Left ventricle myocardium inferior (tissue), 1 donor: ENCODE data around the gene PHF23. TPM values are rescaled to one million over a fixed set of nuclear protein-coding genes. Genes with fewer than 3 reads are reported as not detected.

Experiments
- DNase-seq: peaks from one replicate; pipeline ENCODE4 v3.0.0-alpha.2; 2020
- H3K27ac ChIP-seq: fragments of 200-600 bp; replicated peaks from 2 replicates; pipeline ENCODE4 v1.8.0; 2021
- H3K27me3 ChIP-seq: fragments of 200-600 bp; 2 replicates; pipeline ENCODE4 v1.8.0; 2021; ENCODE audit warnings: low read depth
- H3K36me3 ChIP-seq: fragments of 200-600 bp; 2 replicates; pipeline ENCODE4 v1.8.0; 2021
- H3K4me1 ChIP-seq: fragments of 200-600 bp; 2 replicates; pipeline ENCODE4 v1.8.0; 2021
- H3K4me3 ChIP-seq: fragments of 200-600 bp; 2 replicates; pipeline ENCODE4 v1.8.0; 2021; ENCODE audit warnings: mild to moderate bottlenecking, moderate library complexity
- H3K9me3 ChIP-seq: fragments of 200-600 bp; replicated peaks from 2 replicates; pipeline ENCODE4 v1.8.0; 2021
- intact Hi-C: fragments of 100-400 bp; cut with micrococcal nuclease; formaldehyde crosslinking; loops from one replicate; pipeline ENCODE4 v1.11.0; 2022
- total RNA-seq: library from RNA; stranded (reverse); fragmentation: NEBNext Ultra II Directional; extraction: Animal tissue kit (Norgen Biotek cat#: 25700); gene quantifications from one replicate; pipeline ENCODE4 v1.2.1, GENCODE V29; 2021
- TF ChIP-seq, protein P1 (sequence below): fragments of 200-600 bp; IDR thresholded peaks from 2 replicates; pipeline ENCODE4 v1.8.0; 2021; ENCODE audit warnings: antibody characterized with exemption, mild to moderate bottlenecking, borderline replicate concordance
- donor health status: DM: no; HTN: yes; CAD: no; lungs with severe emphysema.

The PHF23 gene
- total RNA-seq, 1 donor from 2014 or later = 22.0 TPM

DNA sequence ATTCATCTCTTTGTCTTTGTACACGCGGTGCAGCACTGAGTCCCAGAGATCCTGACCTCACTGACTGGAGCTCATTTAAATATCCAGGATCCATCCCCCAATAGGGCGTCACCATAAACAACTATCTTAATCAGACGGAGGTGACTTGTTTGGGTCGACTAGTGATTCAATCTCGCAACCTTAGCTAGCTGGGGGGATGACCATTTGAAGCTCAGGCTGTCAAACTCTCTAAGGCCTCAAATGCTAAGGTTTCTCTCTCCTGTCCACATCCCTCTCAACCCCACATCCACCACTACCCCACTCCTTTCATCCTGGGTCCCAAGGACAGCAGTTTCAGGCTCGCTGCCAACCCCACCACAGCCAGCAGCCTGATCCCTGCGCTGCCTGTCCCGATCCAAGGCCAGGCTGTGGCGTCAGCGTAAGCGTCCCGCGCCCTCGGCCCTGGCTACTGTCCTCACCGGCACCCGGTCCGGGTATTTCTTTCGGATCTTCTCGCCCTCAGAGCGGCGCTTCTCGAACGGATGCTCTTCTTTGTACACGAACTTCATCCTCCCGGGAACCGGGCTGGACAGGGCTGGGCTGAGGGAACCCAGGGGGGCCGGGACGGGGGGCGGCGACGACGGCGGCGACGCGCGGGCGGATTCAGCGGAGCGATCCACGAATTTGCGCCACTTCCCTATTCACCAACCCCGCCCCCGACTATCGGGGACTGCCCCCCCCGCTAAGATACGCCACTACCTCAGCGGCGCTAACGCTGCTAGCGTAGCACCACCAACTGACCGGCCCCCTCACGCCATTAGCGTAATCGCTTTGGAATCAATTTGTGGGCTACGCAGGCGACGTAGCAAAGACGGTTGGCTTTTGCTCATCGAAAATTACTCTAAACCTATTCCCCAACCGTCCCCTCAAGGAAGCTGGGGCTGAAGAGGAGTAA is 2.8 kb upstream of the PHF23 start, which contains the start of gene GABARAP:
Gene GABARAP, minus strand, starts transcription at position 667 of the 934 bp plus-strand sequence. Its CDS starts 119 bp downstream, at position 548.
- H3K27me3 ChIP-seq = no peaks in the 10 kb centered on the region
- TF ChIP-seq, protein P1, sequence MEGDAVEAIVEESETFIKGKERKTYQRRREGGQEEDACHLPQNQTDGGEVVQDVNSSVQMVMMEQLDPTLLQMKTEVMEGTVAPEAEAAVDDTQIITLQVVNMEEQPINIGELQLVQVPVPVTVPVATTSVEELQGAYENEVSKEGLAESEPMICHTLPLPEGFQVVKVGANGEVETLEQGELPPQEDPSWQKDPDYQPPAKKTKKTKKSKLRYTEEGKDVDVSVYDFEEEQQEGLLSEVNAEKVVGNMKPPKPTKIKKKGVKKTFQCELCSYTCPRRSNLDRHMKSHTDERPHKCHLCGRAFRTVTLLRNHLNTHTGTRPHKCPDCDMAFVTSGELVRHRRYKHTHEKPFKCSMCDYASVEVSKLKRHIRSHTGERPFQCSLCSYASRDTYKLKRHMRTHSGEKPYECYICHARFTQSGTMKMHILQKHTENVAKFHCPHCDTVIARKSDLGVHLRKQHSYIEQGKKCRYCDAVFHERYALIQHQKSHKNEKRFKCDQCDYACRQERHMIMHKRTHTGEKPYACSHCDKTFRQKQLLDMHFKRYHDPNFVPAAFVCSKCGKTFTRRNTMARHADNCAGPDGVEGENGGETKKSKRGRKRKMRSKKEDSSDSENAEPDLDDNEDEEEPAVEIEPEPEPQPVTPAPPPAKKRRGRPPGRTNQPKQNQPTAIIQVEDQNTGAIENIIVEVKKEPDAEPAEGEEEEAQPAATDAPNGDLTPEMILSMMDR = no peak
- peaks cover 52% of the 10 kb centered on the region for H3K4me1 ChIP-seq
- H3K4me3 ChIP-seq = peak within 1 kb of the TSS; percentile 97
- H3K36me3 ChIP-seq = peaks cover 47% of the 10 kb centered on the region
- no peaks in the 10 kb centered on the region for H3K9me3 ChIP-seq
- DNase-seq = peak; percentile 95
- intact Hi-C loops = no loop called here
- peak within 1 kb of the TSS; percentile 99 for H3K27ac ChIP-seq

DNA sequence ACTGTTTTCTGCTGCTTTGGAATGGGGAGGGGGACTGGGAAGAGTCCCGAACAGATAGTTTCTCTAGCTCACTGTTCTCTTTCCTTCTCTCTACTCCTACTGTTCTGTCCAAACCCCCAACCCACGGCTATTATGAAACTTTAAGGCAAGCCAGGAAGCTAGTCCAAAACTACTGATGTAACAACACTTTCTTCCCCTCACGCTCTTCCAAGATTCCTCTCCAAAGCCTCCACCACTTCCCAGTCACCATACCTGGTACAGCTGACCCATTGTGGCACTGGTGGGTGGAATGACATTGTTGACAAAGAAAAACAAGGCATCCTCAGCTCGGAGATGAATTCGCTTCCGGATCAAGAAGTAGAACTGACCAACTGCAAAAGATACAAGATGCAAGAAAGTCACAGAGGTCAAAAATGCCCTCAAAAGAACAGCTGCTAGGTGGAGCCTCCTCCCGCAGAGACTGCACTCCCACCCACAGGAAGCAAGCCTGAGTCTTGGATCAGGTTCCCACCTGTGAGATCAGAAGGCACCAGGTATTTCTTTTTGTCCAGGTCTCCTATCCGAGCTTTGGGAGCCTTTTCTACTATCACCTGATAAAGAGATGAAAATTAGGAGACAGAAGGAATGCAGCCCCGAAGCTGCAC is 2.0 kb upstream of the PHF23 start:
- Histone ChIP-seq H3K4me1 (peaks cover 57% of the 10 kb centered on the region), H3K27ac (peak overlapping the region; percentile 99), H3K36me3 (peaks cover 47% of the 10 kb centered on the region), H3K4me3 (peak overlapping the region; percentile 97), H3K9me3 (no peaks in the 10 kb centered on the region), H3K27me3 (no peaks in the 10 kb centered on the region)
- TF ChIP-seq, protein P1 = no peak
- no peak for DNase-seq
- intact Hi-C loops = no loop called here

DNA sequence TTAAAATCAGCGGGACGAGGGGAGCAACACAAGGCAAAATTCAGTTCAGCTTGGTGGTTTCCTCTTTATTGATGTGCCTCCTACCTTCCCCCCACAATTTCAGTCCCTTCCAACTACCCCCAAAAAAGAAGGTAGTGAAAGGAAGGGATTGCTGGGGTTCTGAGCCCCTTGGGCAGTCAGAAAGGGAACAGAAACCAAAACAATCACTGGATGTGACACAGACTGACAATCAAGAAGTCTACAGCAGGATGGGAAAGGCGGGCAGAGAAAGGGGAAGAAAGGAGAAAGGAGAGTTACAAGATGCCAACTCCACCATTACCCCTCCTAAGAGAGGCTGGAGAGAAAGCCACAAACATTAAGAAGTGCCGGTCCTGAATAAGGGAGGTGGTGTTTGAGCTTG is 1.1 kb upstream of the PHF23 start:
- intact Hi-C loops = no loop called here
- H3K27me3 ChIP-seq = no peaks in the 10 kb centered on the region
- TF ChIP-seq, protein P1 = no peak
- H3K4me1 ChIP-seq = peaks cover 63% of the 10 kb centered on the region
- peaks cover 47% of the 10 kb centered on the region for H3K36me3 ChIP-seq
- peak overlapping the region; percentile 97 for H3K4me3 ChIP-seq
- peak overlapping the region; percentile 99 for H3K27ac ChIP-seq
- DNase-seq = no peak
- H3K9me3 ChIP-seq = no peaks in the 10 kb centered on the region

DNA sequence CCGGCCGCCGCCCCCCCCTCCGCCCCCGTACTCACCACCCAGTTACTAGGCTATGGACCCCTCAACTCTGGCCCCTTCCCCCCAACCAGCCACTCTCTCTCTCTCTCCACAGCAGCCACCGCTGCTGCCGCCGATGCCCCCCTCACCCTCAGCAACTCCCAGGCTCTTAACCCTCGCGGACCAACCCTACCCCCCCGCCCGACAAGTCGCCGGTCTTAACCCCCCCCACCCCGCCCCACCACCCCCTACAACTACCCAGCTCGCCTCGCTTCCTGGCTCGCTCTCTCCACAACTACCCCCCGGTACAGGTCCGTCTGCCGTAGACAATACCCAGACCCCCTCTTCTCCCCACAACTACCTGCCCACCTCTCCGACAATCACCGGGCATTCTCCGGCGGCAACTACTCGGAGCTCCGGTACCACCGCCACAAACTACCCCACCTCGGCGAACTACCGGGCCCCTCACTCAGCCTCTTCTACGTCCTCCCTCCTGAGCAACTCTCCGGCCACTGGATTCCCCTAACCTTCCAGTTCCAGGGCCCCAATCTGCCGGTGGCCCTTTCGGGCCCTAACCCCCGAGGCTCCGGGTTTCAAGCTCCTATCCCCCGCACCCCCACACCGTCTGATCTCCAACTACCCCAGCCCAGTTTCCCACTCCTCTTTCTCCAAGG is 702 bp downstream of the PHF23 start:
- DNase-seq = no peak
- peak overlapping the region; percentile 97 for H3K4me3 ChIP-seq
- peaks cover 33% of the 10 kb centered on the region for H3K36me3 ChIP-seq
- peak overlapping the region; percentile 99 for H3K27ac ChIP-seq
- intact Hi-C loops = no loop called here
- peaks cover 76% of the 10 kb centered on the region for H3K4me1 ChIP-seq
- H3K27me3 ChIP-seq = no peaks in the 10 kb centered on the region
- TF ChIP-seq, protein P1 = no peak
- no peaks in the 10 kb centered on the region for H3K9me3 ChIP-seq

GRCh38 chr17:7237761-7238419 is 1.4 kb downstream of the PHF23 start:
- Histone ChIP-seq H3K27me3 (no peaks in the 10 kb centered on the region), H3K4me1 (peaks cover 77% of the 10 kb centered on the region), H3K36me3 (peaks cover 33% of the 10 kb centered on the region), H3K27ac (peak overlapping the region; percentile 99), H3K4me3 (peak overlapping the region; percentile 97), H3K9me3 (no peaks in the 10 kb centered on the region)
- TF ChIP-seq, protein P1 = no peak
- intact Hi-C loops = no loop called here
- DNase-seq = peak; percentile 84
